Rectal smooth muscle tissue (tissue), 1 donor: ENCODE data around the gene MRPS2.

Experiments
- H3K27ac ChIP-seq: one replicate; pipeline ENCODE4 v1.7.0; 2013; ENCODE audit warnings: low read depth, low read length, inconsistent platforms
- H3K27me3 ChIP-seq: one replicate; pipeline ENCODE4 v1.7.0; 2013; ENCODE audit warnings: low read length; ENCODE audit not compliant: control insufficient read depth, insufficient read depth
- H3K36me3 ChIP-seq: one replicate; pipeline ENCODE4 v1.7.0; 2013; ENCODE audit warnings: low read length; ENCODE audit not compliant: control insufficient read depth, insufficient read depth
- H3K4me1 ChIP-seq: one replicate; pipeline ENCODE4 v1.7.0; 2013; ENCODE audit warnings: low read length; ENCODE audit not compliant: control insufficient read depth, insufficient read depth
- H3K4me3 ChIP-seq: one replicate; pipeline ENCODE4 v1.7.0; 2013; ENCODE audit warnings: low read length
- H3K9ac ChIP-seq: one replicate; pipeline ENCODE4 v1.7.0; 2013; ENCODE audit warnings: low read length

The MRPS2 gene

DNA sequence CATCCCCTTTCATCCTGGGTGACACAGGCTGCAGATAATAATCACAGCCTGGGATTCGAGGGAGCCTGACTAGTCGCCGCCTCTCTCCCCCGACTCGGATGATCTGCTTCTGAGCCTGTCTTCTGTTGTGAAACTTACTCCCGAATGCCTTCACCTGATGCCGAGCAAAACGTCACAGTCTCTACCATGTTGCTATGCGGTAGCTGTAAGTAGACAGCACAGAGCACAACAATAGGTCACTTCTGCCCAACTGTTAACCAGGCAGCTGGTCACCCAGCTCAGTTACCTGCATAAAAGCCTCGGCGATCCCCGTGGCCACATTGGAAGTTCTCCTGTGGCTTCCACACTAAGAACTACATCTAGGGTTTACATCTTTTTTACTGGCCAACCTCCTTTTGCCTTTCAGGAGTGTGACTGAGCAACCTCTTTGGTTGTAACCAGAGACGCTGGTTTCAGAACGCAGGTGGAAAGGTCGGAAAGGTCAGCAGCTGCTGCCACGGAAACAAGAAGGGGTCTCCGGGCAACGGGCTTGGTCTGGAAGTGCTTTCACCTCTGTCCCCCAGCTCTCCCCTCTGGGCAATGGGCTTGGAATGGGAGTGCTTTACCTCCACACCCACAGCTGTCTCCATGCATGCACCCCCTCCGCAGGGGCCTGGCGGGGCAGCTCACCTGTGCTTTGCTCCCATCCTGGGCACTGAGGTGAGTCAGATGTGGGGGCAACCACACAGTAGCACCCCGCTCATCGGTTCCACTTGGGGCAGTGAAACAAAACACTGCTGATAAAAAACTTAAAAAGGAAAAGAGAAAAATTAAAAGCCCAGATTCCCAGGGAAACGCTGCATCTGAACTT, 28.5 kb upstream of the MRPS2 start:
- H3K4me1 ChIP-seq: no peaks in the 10 kb centered on the region
- no peaks in the 10 kb centered on the region for H3K36me3 ChIP-seq
- no peak overlapping the region for H3K9ac ChIP-seq
- no peak overlapping the region for H3K4me3 ChIP-seq
- H3K27me3 ChIP-seq: no peaks in the 10 kb centered on the region
- H3K27ac ChIP-seq: no peak overlapping the region

- Histone ChIP-seq H3K4me1 (no peaks in the 10 kb centered on the region), H3K27ac (no peak overlapping the region), H3K4me3 (no peak overlapping the region), H3K36me3 (no peaks in the 10 kb centered on the region), H3K9ac (no peak overlapping the region), H3K27me3 (no peaks in the 10 kb centered on the region)
Measured at GRCh38 chr9:135473972-135474543, 26.4 kb upstream of the MRPS2 start.

- no peaks in the 10 kb centered on the region for H3K27me3 ChIP-seq
- no peak overlapping the region for H3K9ac ChIP-seq
- no peak overlapping the region for H3K27ac ChIP-seq
- no peaks in the 10 kb centered on the region for H3K36me3 ChIP-seq
- no peaks in the 10 kb centered on the region for H3K4me1 ChIP-seq
- no peak overlapping the region for H3K4me3 ChIP-seq
Measured at GRCh38 chr9:135474915-135475314, 25.6 kb upstream of the MRPS2 start.

DNA sequence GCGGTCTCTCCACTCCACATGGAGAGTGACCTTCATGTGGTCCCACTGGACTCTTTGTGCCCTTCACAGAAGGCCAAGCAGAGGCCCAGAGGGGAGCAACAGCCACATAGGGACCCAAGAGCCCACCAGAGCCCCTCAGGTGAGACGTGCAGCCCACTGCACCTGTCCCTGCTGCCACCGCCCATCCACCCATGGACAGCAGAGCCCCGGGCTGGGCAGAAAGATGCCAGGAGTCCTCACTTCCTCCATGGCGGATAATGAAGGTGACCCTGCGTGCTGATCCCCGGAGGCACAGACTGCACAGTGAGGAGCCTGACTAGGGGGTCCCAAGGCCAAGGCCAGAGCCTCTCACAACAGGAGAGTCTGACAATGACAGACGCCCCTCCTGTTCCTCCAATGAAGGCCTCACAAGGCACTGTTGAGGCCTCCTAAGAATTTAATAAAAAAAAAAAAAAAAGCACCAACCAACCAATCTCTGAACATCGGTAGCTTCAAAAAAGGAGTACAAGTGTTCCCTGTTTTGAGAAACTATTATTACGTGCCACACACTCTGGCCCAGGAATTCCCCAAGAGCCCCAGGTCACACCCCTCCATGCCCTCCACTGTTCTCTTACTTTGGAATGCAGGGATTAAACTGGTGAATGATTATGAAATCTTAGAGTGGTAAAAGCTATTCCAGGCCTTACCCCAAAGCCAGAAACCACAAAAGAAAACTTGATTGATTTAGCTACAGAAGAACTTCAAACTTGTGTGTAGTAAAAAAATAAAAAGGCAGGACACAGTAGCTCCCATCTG, 23.7 kb upstream of the MRPS2 start:
- no peak overlapping the region for H3K4me3 ChIP-seq
- no peak overlapping the region for H3K27ac ChIP-seq
- H3K4me1 ChIP-seq: peaks cover 4% of the 10 kb centered on the region
- no peak overlapping the region for H3K9ac ChIP-seq
- H3K36me3 ChIP-seq: no peaks in the 10 kb centered on the region
- no peaks in the 10 kb centered on the region for H3K27me3 ChIP-seq

DNA sequence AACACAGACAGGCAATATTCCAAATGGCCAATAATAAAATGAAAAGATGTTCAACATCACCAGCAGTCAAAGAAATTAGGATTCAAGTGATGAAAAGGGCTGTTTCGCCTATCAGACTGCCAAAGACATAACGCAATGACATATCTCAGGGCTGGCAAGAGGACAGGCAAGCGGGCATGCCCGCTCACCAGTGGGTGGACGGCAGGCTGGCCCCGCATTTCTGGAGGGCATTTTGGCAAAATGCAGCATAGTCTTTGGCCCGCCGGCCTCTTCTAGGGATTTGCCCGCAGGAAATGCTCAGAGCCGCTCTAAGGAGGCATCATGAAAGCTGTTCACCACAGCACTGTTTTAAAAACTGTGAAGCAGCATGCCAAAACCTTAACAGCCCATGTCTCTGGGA, 22.3 kb upstream of the MRPS2 start:
- Histone ChIP-seq H3K9ac (no peak overlapping the region), H3K4me3 (no peak overlapping the region), H3K36me3 (no peaks in the 10 kb centered on the region), H3K27me3 (no peaks in the 10 kb centered on the region), H3K4me1 (peaks cover 4% of the 10 kb centered on the region), H3K27ac (no peak overlapping the region)

DNA sequence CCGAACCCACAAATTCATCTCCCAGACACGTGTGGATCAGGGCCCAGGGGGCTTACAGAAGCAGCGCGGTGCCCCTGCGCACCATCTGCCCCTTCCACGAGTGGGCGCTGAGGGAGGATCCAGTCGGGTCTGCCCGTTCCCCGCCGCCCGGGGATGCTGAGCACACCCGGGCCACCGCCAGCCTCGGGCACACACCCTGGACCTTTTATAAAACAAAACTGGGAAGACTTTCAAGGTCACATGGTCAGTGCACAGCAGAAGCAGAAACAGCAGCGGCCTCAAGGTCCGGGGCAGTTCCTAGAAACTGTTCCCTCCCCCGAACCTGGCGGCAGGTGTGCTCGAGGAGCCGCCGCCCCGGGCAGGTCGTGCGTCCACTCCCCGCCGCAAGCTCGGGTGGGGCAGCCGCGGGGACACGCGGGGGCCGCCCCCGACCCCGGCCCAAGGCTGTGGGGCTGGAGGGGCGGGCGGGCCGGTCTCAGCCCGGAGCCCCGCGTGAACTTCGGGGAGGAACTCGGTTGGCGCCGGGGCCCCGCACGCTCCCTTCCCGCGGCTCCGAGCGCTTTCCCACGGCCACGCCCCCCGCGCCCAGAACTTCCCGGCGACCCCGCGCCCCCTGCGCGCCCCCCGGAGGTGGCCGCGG, 21.5 kb upstream of the MRPS2 start:
- H3K9ac ChIP-seq: no peak overlapping the region

DNA sequence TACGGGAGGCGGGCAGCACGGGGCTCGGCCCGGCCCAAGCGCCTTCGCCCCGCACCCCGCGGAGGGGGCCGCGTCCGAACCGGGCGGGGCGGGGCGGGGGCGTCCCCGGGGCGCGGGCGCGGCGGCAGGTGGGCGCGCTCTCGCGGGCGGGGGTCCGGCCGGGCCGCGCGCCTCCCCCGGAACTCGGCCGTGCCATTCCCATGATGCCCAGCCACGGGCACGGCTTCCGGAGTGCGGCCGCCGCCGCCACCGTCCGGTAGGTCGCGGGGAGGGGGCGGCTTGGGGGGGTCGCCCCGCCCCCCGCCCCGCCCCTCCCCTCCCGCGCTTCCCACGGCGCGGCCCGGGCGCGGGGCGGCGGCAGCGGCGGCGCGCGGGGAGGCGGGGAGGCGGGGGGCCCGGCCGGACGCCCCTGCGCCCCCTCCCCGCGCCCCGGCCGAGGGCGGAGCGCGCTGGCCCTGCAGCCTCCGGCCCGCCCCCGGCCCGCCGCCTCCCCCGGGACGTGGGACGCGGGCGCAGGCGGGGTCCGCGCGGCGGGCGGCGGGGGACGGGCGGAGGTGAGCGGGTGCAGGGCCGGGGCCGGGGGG, 20.9 kb upstream of the MRPS2 start, which contains the start of gene PPP1R26:
Gene PPP1R26 (plus strand): TSS at position 314 of the 584 bp plus-strand sequence. CDS start 4,729 bp downstream, outside the sequence.
- Histone ChIP-seq H3K36me3 (no peaks in the 10 kb centered on the region), H3K4me1 (peaks cover 4% of the 10 kb centered on the region), H3K27me3 (no peaks in the 10 kb centered on the region), H3K27ac (peak within 1 kb of the TSS; percentile 51), H3K9ac (no peak within 1 kb of the TSS), H3K4me3 (peak within 1 kb of the TSS; percentile 80)

More for the DNA sequence above, 21.5 kb upstream of the MRPS2 start:
- peak overlapping the region; percentile 55 for H3K4me3 ChIP-seq
- no peaks in the 10 kb centered on the region for H3K36me3 ChIP-seq
- no peaks in the 10 kb centered on the region for H3K27me3 ChIP-seq
- H3K27ac ChIP-seq: peak overlapping the region; percentile 51
- H3K4me1 ChIP-seq: peaks cover 4% of the 10 kb centered on the region

GRCh38 chr9:135480071-135480939, 20.2 kb upstream of the MRPS2 start:
- Histone ChIP-seq H3K4me1 (peaks cover 4% of the 10 kb centered on the region), H3K27ac (no peak overlapping the region), H3K36me3 (no peaks in the 10 kb centered on the region), H3K27me3 (no peaks in the 10 kb centered on the region), H3K9ac (no peak overlapping the region), H3K4me3 (peak overlapping the region; percentile 80)

GRCh38 chr9:135480940-135481310, 19.6 kb upstream of the MRPS2 start:
- H3K27ac ChIP-seq: no peak overlapping the region

GRCh38 chr9:135482015-135482754, 18.3 kb upstream of the MRPS2 start:
- Histone ChIP-seq H3K27ac (no peak overlapping the region), H3K27me3 (no peaks in the 10 kb centered on the region), H3K36me3 (peaks cover under 1% of the 10 kb centered on the region), H3K4me1 (peaks cover 4% of the 10 kb centered on the region), H3K9ac (no peak overlapping the region), H3K4me3 (no peak overlapping the region)

More at GRCh38 chr9:135480940-135481310, 19.6 kb upstream of the MRPS2 start:
- peaks cover 4% of the 10 kb centered on the region for H3K4me1 ChIP-seq
- no peaks in the 10 kb centered on the region for H3K36me3 ChIP-seq
- H3K4me3 ChIP-seq: peak overlapping the region; percentile 80
- no peaks in the 10 kb centered on the region for H3K27me3 ChIP-seq
- H3K9ac ChIP-seq: no peak overlapping the region
